DOHH2 (cell line): ENCODE measurements around the gene PCGF3.

Experiments used
- H3F3A ChIP-seq: fragments of 200-600 bp; sonication (generic), shearing (Covaris generic); 2 replicates; pipeline ENCODE4 v1.6.0; 2016; ENCODE audit warnings: antibody characterized with exemption, mild to moderate bottlenecking; ENCODE audit not compliant: control insufficient read depth, insufficient read depth
- H3K27ac ChIP-seq: fragments of 200-600 bp; sonication (generic); 2 replicates; pipeline ENCODE4 v1.5.1; 2014; ENCODE audit warnings: low read depth, mild to moderate bottlenecking, low read length, moderate library complexity
- H3K27me3 ChIP-seq: fragments of 200-600 bp; sonication (generic); 2 replicates; pipeline ENCODE4 v1.6.1; 2014; ENCODE audit warnings: mild to moderate bottlenecking, low read length, mixed read lengths; ENCODE audit not compliant: control insufficient read depth
- H3K36me3 ChIP-seq: fragments of 200-600 bp; sonication (generic); 2 replicates; pipeline ENCODE4 v1.6.1; 2014; ENCODE audit warnings: mild to moderate bottlenecking, low read length, moderate library complexity, mixed read lengths; ENCODE audit not compliant: control insufficient read depth
- H3K4me1 ChIP-seq: fragments of 200-600 bp; sonication (generic); 2 replicates; pipeline ENCODE4 v1.6.1; 2014; ENCODE audit warnings: mild to moderate bottlenecking, low read length, mixed read lengths; ENCODE audit not compliant: control insufficient read depth
- H3K4me2 ChIP-seq: fragments of 200-600 bp; sonication (generic); 2 replicates; pipeline ENCODE4 v1.6.0; 2014; ENCODE audit warnings: mild to moderate bottlenecking, low read length, moderate library complexity
- H3K4me3 ChIP-seq: fragments of 200-600 bp; sonication (generic); 2 replicates; pipeline ENCODE4 v1.5.1; 2014; ENCODE audit warnings: mild to moderate bottlenecking, low read length, mixed read lengths
- H3K79me2 ChIP-seq: fragments of 200-600 bp; sonication (generic); 2 replicates; pipeline ENCODE4 v1.6.1; 2014; ENCODE audit warnings: mild to moderate bottlenecking, low read length, mixed read lengths; ENCODE audit not compliant: control insufficient read depth
- H3K9me2 ChIP-seq: fragments of 200-600 bp; sonication (generic); replicated peaks from 2 replicates; pipeline ENCODE4 v1.6.1; 2014; ENCODE audit warnings: mild to moderate bottlenecking, low read length, mixed read lengths; ENCODE audit not compliant: control insufficient read depth
- H3K9me3 ChIP-seq: fragments of 200-600 bp; sonication (generic); 2 replicates; pipeline ENCODE4 v1.6.1; 2014; ENCODE audit warnings: antibody characterized with exemption, low read length, mixed read lengths; ENCODE audit not compliant: control insufficient read depth, insufficient read depth
- H4K20me1 ChIP-seq: fragments of 200-600 bp; sonication (generic); 2 replicates; pipeline ENCODE4 v1.6.0; 2014; ENCODE audit warnings: low read depth, mild to moderate bottlenecking, antibody characterized with exemption, low read length, moderate library complexity; ENCODE audit not compliant: control insufficient read depth, insufficient read depth
- EZH2phosphoT487 ChIP-seq: fragments of 200-600 bp; sonication (generic); IDR thresholded peaks from 2 replicates; pipeline ENCODE4 v1.6.1; 2017; ENCODE audit warnings: borderline replicate concordance, mild to moderate bottlenecking, antibody characterized with exemption, low read length, moderate library complexity, mixed read lengths
- TF ChIP-seq, protein P1 (sequence below): fragments of 200-600 bp; sonication (generic); IDR thresholded peaks from one replicate; pipeline ENCODE4 v1.5.1; 2014; ENCODE audit warnings: antibody characterized with exemption, mild to moderate bottlenecking, low read depth, low read length; ENCODE audit not compliant: poor library complexity, severe bottlenecking

Gene PCGF3

GRCh38 chr4:785332-786073 lies 79.9 kb downstream of the PCGF3 start:
- Histone ChIP-seq H3K4me3 (no peak overlapping the region), H3K79me2 (peaks cover 12% of the 10 kb centered on the region), H3K4me2 (no peak overlapping the region), H3K9me3 (no peaks in the 10 kb centered on the region), H4K20me1 (0 out of 2 replicates have a peak, but pooled peaks cover 4% of the 10 kb centered on the region), H3K4me1 (peaks cover 29% of the 10 kb centered on the region), H3K36me3 (peaks cover 11% of the 10 kb centered on the region), H3K27ac (no peak overlapping the region), H3K9me2 (no peaks in the 10 kb centered on the region), H3K27me3 (no peaks in the 10 kb centered on the region), H3F3A (no peaks in the 10 kb centered on the region)
- TF ChIP-seq EZH2phosphoT487: no peak
- TF ChIP-seq, protein P1, sequence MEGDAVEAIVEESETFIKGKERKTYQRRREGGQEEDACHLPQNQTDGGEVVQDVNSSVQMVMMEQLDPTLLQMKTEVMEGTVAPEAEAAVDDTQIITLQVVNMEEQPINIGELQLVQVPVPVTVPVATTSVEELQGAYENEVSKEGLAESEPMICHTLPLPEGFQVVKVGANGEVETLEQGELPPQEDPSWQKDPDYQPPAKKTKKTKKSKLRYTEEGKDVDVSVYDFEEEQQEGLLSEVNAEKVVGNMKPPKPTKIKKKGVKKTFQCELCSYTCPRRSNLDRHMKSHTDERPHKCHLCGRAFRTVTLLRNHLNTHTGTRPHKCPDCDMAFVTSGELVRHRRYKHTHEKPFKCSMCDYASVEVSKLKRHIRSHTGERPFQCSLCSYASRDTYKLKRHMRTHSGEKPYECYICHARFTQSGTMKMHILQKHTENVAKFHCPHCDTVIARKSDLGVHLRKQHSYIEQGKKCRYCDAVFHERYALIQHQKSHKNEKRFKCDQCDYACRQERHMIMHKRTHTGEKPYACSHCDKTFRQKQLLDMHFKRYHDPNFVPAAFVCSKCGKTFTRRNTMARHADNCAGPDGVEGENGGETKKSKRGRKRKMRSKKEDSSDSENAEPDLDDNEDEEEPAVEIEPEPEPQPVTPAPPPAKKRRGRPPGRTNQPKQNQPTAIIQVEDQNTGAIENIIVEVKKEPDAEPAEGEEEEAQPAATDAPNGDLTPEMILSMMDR: no peak

- Histone ChIP-seq H3K4me2 (no peak overlapping the region), H4K20me1 (no peaks in the 10 kb centered on the region), H3K9me3 (no peaks in the 10 kb centered on the region), H3K4me3 (no peak overlapping the region), H3K36me3 (peaks cover 4% of the 10 kb centered on the region), H3K79me2 (peaks cover 4% of the 10 kb centered on the region), H3F3A (no peaks in the 10 kb centered on the region), H3K9me2 (no peaks in the 10 kb centered on the region), H3K4me1 (peaks cover 25% of the 10 kb centered on the region), H3K27ac (no peak overlapping the region), H3K27me3 (no peaks in the 10 kb centered on the region)
- TF ChIP-seq, protein P1: no peak
- TF ChIP-seq EZH2phosphoT487: no peak
Measured at GRCh38 chr4:786074-786741, 80.6 kb downstream of the PCGF3 start.

DNA sequence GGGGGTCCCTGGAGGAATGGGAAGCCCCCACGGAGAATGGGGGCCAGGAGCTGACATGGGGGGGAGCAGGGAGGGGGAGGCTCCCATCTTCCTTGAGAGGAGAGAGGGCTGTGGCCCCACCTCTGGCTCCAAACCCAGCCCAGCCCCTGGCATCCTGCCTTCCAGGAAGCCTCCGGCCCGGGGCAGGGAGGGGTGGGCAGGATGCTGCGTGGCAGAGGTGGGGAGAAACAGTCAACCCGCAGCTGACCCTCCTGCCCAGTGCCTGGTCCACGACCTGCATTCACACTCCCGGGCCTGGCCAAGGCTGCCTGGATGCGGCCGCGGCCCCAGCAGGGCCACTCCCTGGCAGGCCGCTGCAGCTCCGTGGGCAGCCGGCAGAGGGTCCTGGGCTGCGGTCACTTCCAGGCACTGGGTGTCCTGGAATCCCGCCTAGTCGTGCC lies 81.2 kb downstream of the PCGF3 start:
- Histone ChIP-seq H3K9me2 (no peaks in the 10 kb centered on the region), H3K4me2 (no peak overlapping the region), H3K4me3 (no peak overlapping the region), H3F3A (no peaks in the 10 kb centered on the region), H3K36me3 (no peaks in the 10 kb centered on the region), H4K20me1 (no peaks in the 10 kb centered on the region), H3K79me2 (no peaks in the 10 kb centered on the region), H3K27me3 (no peaks in the 10 kb centered on the region), H3K4me1 (peaks cover 31% of the 10 kb centered on the region), H3K27ac (no peak overlapping the region), H3K9me3 (no peaks in the 10 kb centered on the region)
- TF ChIP-seq, protein P1: no peak
- no peak for TF ChIP-seq EZH2phosphoT487
